ENCODE measurements around the gene NFE2L3.
"Not testable (repeated sequence)": the region's sequence is repeated elsewhere in the genome, so short reads cannot be mapped to it uniquely, and the experiment has no call there.

The NFE2L3 gene

GRCh38 chr7:26187380-26188205 lies 35.6 kb downstream of the NFE2L3 start:
- DNase-seq, result no peak

- DNase-seq, result no peak
Observed at GRCh38 chr7:26188206-26188956, 36.4 kb downstream of the NFE2L3 start.

GRCh38 chr7:26188957-26189541 lies 37.1 kb downstream of the NFE2L3 start:
- no peak for DNase-seq

GRCh38 chr7:26189697-26190096 lies 37.7 kb downstream of the NFE2L3 start:
- no peak for DNase-seq

GRCh38 chr7:26190417-26190869 lies 38.4 kb downstream of the NFE2L3 start:
- DNase-seq, result no peak

GRCh38 chr7:26191233-26191973 lies 39.4 kb downstream of the NFE2L3 start:
- no peak for DNase-seq

GRCh38 chr7:26191974-26192479 lies 40.0 kb downstream of the NFE2L3 start:
- DNase-seq, result no peak

- no peak for DNase-seq
Observed at GRCh38 chr7:26192485-26193087, 40.6 kb downstream of the NFE2L3 start.

- DNase-seq, result no peak
Observed at GRCh38 chr7:26193432-26194207, 41.6 kb downstream of the NFE2L3 start.

GRCh38 chr7:26194764-26195163 lies 42.8 kb downstream of the NFE2L3 start:
- not testable (repeated sequence) for DNase-seq

GRCh38 chr7:26195182-26195581 lies 43.2 kb downstream of the NFE2L3 start:
- DNase-seq, result no peak

- no peak for DNase-seq
Observed at GRCh38 chr7:26195867-26196657, 44.1 kb downstream of the NFE2L3 start.

- no peak for DNase-seq
Observed at GRCh38 chr7:26197153-26198115, 45.4 kb downstream of the NFE2L3 start.

- peak; percentile 28 for DNase-seq
Observed at GRCh38 chr7:26198133-26198780, 46.3 kb downstream of the NFE2L3 start.

- no peak for DNase-seq
Observed at GRCh38 chr7:26198781-26199169, 46.8 kb downstream of the NFE2L3 start.

GRCh38 chr7:26199301-26200037 lies 47.5 kb downstream of the NFE2L3 start:
- DNase-seq, result no peak

GRCh38 chr7:26200038-26200443 lies 48.0 kb downstream of the NFE2L3 start:
- DNase-seq, result peak; percentile 55
